Measurements from ENCODE around the gene POGLUT3. TPM values are rescaled to one million over a fixed set of nuclear protein-coding genes. Genes with fewer than 3 reads are reported as not detected.

The POGLUT3 gene
- total RNA-seq, 2 experiments from 2014 or later = 3.5 to 4.7 TPM

- DNase-seq (no peak), ATAC-seq (no peak)
- Mint-ChIP-seq H3K27me3 (no peaks in the 10 kb centered on the region), H3K4me3 (no peak overlapping the region), H3K9me3 (ENCODE audit: low read depth) (peaks cover 4% of the 10 kb centered on the region), H3K36me3 (ENCODE audit: low read depth) (no peaks in the 10 kb centered on the region), H3K27ac (no peak overlapping the region), H3K4me1 (peaks cover 2% of the 10 kb centered on the region)
- ChIA-PET CTCF (no interaction called here), POLR2A (no interaction called here)
- intact Hi-C loops (cut with DNase I, micrococcal nuclease) = no loop called here
Observed at GRCh38 chr11:108527382-108527781, 29.2 kb upstream of the POGLUT3 start.

- Mint-ChIP-seq H3K4me1 (no peaks in the 10 kb centered on the region), H3K4me3 (no peak overlapping the region), H3K27ac (no peak overlapping the region), H3K36me3 (ENCODE audit: low read depth) (no peaks in the 10 kb centered on the region), H3K9me3 (ENCODE audit: low read depth) (peaks cover 4% of the 10 kb centered on the region), H3K27me3 (no peaks in the 10 kb centered on the region)
- ATAC-seq (no peak), DNase-seq (no peak)
- ChIA-PET POLR2A (no interaction called here), CTCF (interaction anchor here (0.6 to 1.4 kb wide), 3 partner anchors 19 to 158 kb away, joined by 3 read pairs; no protein-coding TSS in a partner anchor)
- intact Hi-C loops (cut with DNase I, micrococcal nuclease) = no loop called here
Observed at GRCh38 chr11:108525161-108525560, 27.0 kb upstream of the POGLUT3 start.

- ChIA-PET POLR2A (no interaction called here), CTCF (no interaction called here)
- Mint-ChIP-seq H3K27me3 (no peaks in the 10 kb centered on the region), H3K9me3 (ENCODE audit: low read depth) (peaks cover 4% of the 10 kb centered on the region), H3K36me3 (ENCODE audit: low read depth) (no peaks in the 10 kb centered on the region), H3K4me3 (no peak overlapping the region), H3K27ac (no peak overlapping the region), H3K4me1 (no peaks in the 10 kb centered on the region)
- DNase-seq = no peak
- ATAC-seq = no peak
- intact Hi-C loops (cut with DNase I, micrococcal nuclease) = no loop called here
Observed at GRCh38 chr11:108524422-108524821, 26.2 kb upstream of the POGLUT3 start.

GRCh38 chr11:108522318-108522717 is 24.1 kb upstream of the POGLUT3 start:
- Mint-ChIP-seq H3K9me3 (ENCODE audit: low read depth) (peaks cover 4% of the 10 kb centered on the region), H3K27ac (no peak overlapping the region), H3K4me3 (no peak overlapping the region), H3K27me3 (no peaks in the 10 kb centered on the region), H3K36me3 (ENCODE audit: low read depth) (no peaks in the 10 kb centered on the region), H3K4me1 (no peaks in the 10 kb centered on the region)
- DNase-seq (no peak), ATAC-seq (no peak)
- ChIA-PET CTCF (no interaction called here), POLR2A (no interaction called here)
- intact Hi-C loops (cut with DNase I, micrococcal nuclease) = no loop called here

GRCh38 chr11:108518581-108518980 is 20.4 kb upstream of the POGLUT3 start:
- Mint-ChIP-seq H3K27ac (no peak overlapping the region), H3K36me3 (ENCODE audit: low read depth) (peaks cover 9% of the 10 kb centered on the region), H3K4me1 (no peaks in the 10 kb centered on the region), H3K9me3 (ENCODE audit: low read depth) (no peaks in the 10 kb centered on the region), H3K4me3 (no peak overlapping the region), H3K27me3 (no peaks in the 10 kb centered on the region)
- POLR2A ChIA-PET = no interaction called here
- no peak for ATAC-seq
- DNase-seq = no peak
- CTCF ChIA-PET = no interaction called here
- intact Hi-C loops (cut with DNase I, micrococcal nuclease) = no loop called here

- Mint-ChIP-seq H3K27me3 (peaks cover 3% of the 10 kb centered on the region), H3K4me1 (no peaks in the 10 kb centered on the region), H3K9me3 (ENCODE audit: low read depth) (no peaks in the 10 kb centered on the region), H3K36me3 (ENCODE audit: low read depth) (peaks cover 9% of the 10 kb centered on the region), H3K27ac (no peak overlapping the region), H3K4me3 (no peak overlapping the region)
- intact Hi-C loops (cut with DNase I, micrococcal nuclease) = no loop called here
- no peak for DNase-seq
- ChIA-PET CTCF (interaction anchor here (0.5 kb wide), 1 partner anchor 38 kb away, joined by 3 read pairs; no protein-coding TSS in a partner anchor), POLR2A (no interaction called here)
- no peak for ATAC-seq
Observed at GRCh38 chr11:108516125-108516524, 17.9 kb upstream of the POGLUT3 start.

GRCh38 chr11:108512708-108513107 is 14.5 kb upstream of the POGLUT3 start:
- H3K27me3 Mint-ChIP-seq = peaks cover 3% of the 10 kb centered on the region
- no peak for ATAC-seq
- ChIA-PET CTCF (no interaction called here), POLR2A (interaction anchor here (0.6 kb wide), 1 partner anchor 64 kb away, joined by 3 read pairs; no protein-coding TSS in a partner anchor)
- H3K4me3 Mint-ChIP-seq = no peak overlapping the region
- no peak overlapping the region for H3K27ac Mint-ChIP-seq
- peaks cover 9% of the 10 kb centered on the region for H3K36me3 Mint-ChIP-seq (ENCODE audit: low read depth)
- no peak for DNase-seq
- no peaks in the 10 kb centered on the region for H3K9me3 Mint-ChIP-seq (ENCODE audit: low read depth)
- intact Hi-C loops (cut with DNase I, micrococcal nuclease) = no loop called here
- no peaks in the 10 kb centered on the region for H3K4me1 Mint-ChIP-seq

GRCh38 chr11:108511851-108512474 is 13.8 kb upstream of the POGLUT3 start:
- no peak overlapping the region for H3K27ac Mint-ChIP-seq
- H3K4me1 Mint-ChIP-seq = no peaks in the 10 kb centered on the region

GRCh38 chr11:108508653-108509593 is 10.7 kb upstream of the POGLUT3 start:
- peaks cover 3% of the 10 kb centered on the region for H3K27me3 Mint-ChIP-seq
- no peaks in the 10 kb centered on the region for H3K9me3 Mint-ChIP-seq (ENCODE audit: low read depth)
- no peak for DNase-seq
- H3K36me3 Mint-ChIP-seq (ENCODE audit: low read depth) = peaks cover 2% of the 10 kb centered on the region
- H3K4me3 Mint-ChIP-seq = no peak overlapping the region
- H3K4me1 Mint-ChIP-seq = no peaks in the 10 kb centered on the region
- intact Hi-C loops (cut with DNase I, micrococcal nuclease) = no loop called here
- ATAC-seq = no peak
- ChIA-PET POLR2A (no interaction called here), CTCF (no interaction called here)
- H3K27ac Mint-ChIP-seq = no peak overlapping the region

More at GRCh38 chr11:108511851-108512474, 13.8 kb upstream of the POGLUT3 start:
- Mint-ChIP-seq H3K4me3 (no peak overlapping the region), H3K36me3 (ENCODE audit: low read depth) (peaks cover 9% of the 10 kb centered on the region), H3K27me3 (peaks cover 3% of the 10 kb centered on the region), H3K9me3 (ENCODE audit: low read depth) (no peaks in the 10 kb centered on the region)
- ChIA-PET POLR2A (no interaction called here), CTCF (no interaction called here)
- no peak for ATAC-seq
- no peak for DNase-seq
- intact Hi-C loops (cut with DNase I, micrococcal nuclease) = no loop called here

GRCh38 chr11:108501396-108501795 is 3.2 kb upstream of the POGLUT3 start:
- ATAC-seq = no peak
- no peaks in the 10 kb centered on the region for H3K36me3 Mint-ChIP-seq (ENCODE audit: low read depth)
- intact Hi-C loops (cut with DNase I, micrococcal nuclease) = no loop called here
- no peaks in the 10 kb centered on the region for H3K27me3 Mint-ChIP-seq
- POLR2A ChIA-PET = no interaction called here
- no peak overlapping the region for H3K4me3 Mint-ChIP-seq
- peaks cover 15% of the 10 kb centered on the region for H3K4me1 Mint-ChIP-seq
- no peak for DNase-seq
- CTCF ChIA-PET = no interaction called here
- H3K27ac Mint-ChIP-seq = no peak overlapping the region
- no peaks in the 10 kb centered on the region for H3K9me3 Mint-ChIP-seq (ENCODE audit: low read depth)

GRCh38 chr11:108500721-108501120 is 2.5 kb upstream of the POGLUT3 start:
- Mint-ChIP-seq H3K4me1 (peaks cover 17% of the 10 kb centered on the region), H3K9me3 (ENCODE audit: low read depth) (no peaks in the 10 kb centered on the region), H3K27ac (no peak overlapping the region), H3K36me3 (ENCODE audit: low read depth) (no peaks in the 10 kb centered on the region), H3K27me3 (no peaks in the 10 kb centered on the region), H3K4me3 (no peak overlapping the region)
- ChIA-PET CTCF (no interaction called here), POLR2A (no interaction called here)
- DNase-seq (no peak), ATAC-seq (no peak)
- intact Hi-C loops (cut with DNase I, micrococcal nuclease) = no loop called here

GRCh38 chr11:108500169-108500568 is 2.0 kb upstream of the POGLUT3 start:
- intact Hi-C loops (cut with DNase I, micrococcal nuclease) = no loop called here
- no peak for DNase-seq
- Mint-ChIP-seq H3K4me1 (peaks cover 17% of the 10 kb centered on the region), H3K27me3 (no peaks in the 10 kb centered on the region), H3K27ac (no peak overlapping the region), H3K4me3 (no peak overlapping the region), H3K9me3 (ENCODE audit: low read depth) (no peaks in the 10 kb centered on the region), H3K36me3 (ENCODE audit: low read depth) (no peaks in the 10 kb centered on the region)
- no peak for ATAC-seq
- ChIA-PET CTCF (interaction anchor here (0.6 to 0.7 kb wide), 2 partner anchors 294 to 1969 kb away, joined by 4 read pairs; no protein-coding TSS in a partner anchor), POLR2A (no interaction called here)

Data from activated CD4-positive, alpha-beta T cell treated with anti-CD3 and anti-CD28 coated beads for 36 hours (primary cell).